SK-N-SH (cell line): Measurements from ENCODE around the gene TP53BP2.

Experiments used
- CTCF ChIP-seq: fragments of 200-600 bp; sonication (generic); IDR thresholded peaks from 2 replicates; pipeline ENCODE4 v1.6.1; 2017; ENCODE audit warnings: antibody characterized with exemption, mild to moderate bottlenecking, moderate library complexity
- FOXJ3 ChIP-seq: sonication (generic); formaldehyde crosslinking; IDR thresholded peaks from 2 replicates; pipeline ENCODE4 v1.5.1; 2020; ENCODE audit warnings: mild to moderate bottlenecking, missing genetic modification reagents
- GABPA ChIP-seq: IDR thresholded peaks from 2 replicates; pipeline ENCODE4 v1.4.0; 2012; ENCODE audit warnings: low read depth, mild to moderate bottlenecking
- POLR2AphosphoS5 ChIP-seq: IDR thresholded peaks from 2 replicates; pipeline ENCODE4 v1.6.1; 2012; ENCODE audit warnings: low read depth, low read length
- RAD21 ChIP-seq: IDR thresholded peaks from 2 replicates; pipeline ENCODE4 v1.6.1; 2012; ENCODE audit warnings: mild to moderate bottlenecking, low read length
- REST ChIP-seq: IDR thresholded peaks from 2 replicates; pipeline ENCODE4 v1.6.1; 2012; ENCODE audit warnings: mild to moderate bottlenecking, low read depth, low read length, moderate library complexity
- RFX5 ChIP-seq: IDR thresholded peaks from 2 replicates; pipeline ENCODE4 v1.6.1; 2012; ENCODE audit warnings: mild to moderate bottlenecking, improper control_type of control experiment, low read length
- SMC3 ChIP-seq: IDR thresholded peaks from 2 replicates; pipeline ENCODE4 v1.6.1; 2012; ENCODE audit warnings: low read depth, low read length, improper control_type of control experiment
- TF ChIP-seq, protein P1 (sequence below): fragments of 150-350 bp; IDR thresholded peaks from 2 replicates; pipeline ENCODE4 v1.6.1; 2017; ENCODE audit warnings: antibody characterized with exemption, low read length, low read depth, borderline replicate concordance
- TF ChIP-seq, protein P2 (sequence below): fragments of 150-350 bp; IDR thresholded peaks from 2 replicates; pipeline ENCODE4 v1.6.1; 2016; ENCODE audit warnings: mild to moderate bottlenecking, low read depth, low read length

GRCh38 chr1:223771814-223772770, 73.7 kb downstream of the TP53BP2 start:
- TF ChIP-seq RFX5 (no peak), POLR2AphosphoS5 (no peak), RAD21 (no peak), CTCF (no peak), REST (no peak), FOXJ3 (CRISPR knock-in tag) (no peak), GABPA (no peak), SMC3 (no peak)
- TF ChIP-seq, protein P1, sequence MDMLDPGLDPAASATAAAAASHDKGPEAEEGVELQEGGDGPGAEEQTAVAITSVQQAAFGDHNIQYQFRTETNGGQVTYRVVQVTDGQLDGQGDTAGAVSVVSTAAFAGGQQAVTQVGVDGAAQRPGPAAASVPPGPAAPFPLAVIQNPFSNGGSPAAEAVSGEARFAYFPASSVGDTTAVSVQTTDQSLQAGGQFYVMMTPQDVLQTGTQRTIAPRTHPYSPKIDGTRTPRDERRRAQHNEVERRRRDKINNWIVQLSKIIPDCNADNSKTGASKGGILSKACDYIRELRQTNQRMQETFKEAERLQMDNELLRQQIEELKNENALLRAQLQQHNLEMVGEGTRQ = no peak
- TF ChIP-seq, protein P2, sequence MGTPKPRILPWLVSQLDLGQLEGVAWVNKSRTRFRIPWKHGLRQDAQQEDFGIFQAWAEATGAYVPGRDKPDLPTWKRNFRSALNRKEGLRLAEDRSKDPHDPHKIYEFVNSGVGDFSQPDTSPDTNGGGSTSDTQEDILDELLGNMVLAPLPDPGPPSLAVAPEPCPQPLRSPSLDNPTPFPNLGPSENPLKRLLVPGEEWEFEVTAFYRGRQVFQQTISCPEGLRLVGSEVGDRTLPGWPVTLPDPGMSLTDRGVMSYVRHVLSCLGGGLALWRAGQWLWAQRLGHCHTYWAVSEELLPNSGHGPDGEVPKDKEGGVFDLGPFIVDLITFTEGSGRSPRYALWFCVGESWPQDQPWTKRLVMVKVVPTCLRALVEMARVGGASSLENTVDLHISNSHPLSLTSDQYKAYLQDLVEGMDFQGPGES = no peak
